GM13976 (cell line): ENCODE results near the gene PPARD.
"Not testable (repeated sequence)": the region's sequence is repeated elsewhere in the genome, so short reads cannot be mapped to it uniquely, and the experiment has no call there.

ENCODE experiments used
- DNase-seq: peaks from one replicate; pipeline ENCODE4 v3.0.0; 2012; ENCODE audit warnings: low spot score
- CTCF ChIP-seq: IDR thresholded peaks from 2 replicates; pipeline ENCODE4 v1.5.1; 2012; ENCODE audit warnings: borderline replicate concordance, mild to moderate bottlenecking; ENCODE audit not compliant: insufficient read depth; ENCODE audit errors: extremely low read depth, missing control alignments, control extremely low read depth
- in situ Hi-C: fragments of 300-500 bp; cut with MboI; formaldehyde crosslinking; loops from one replicate; pipeline ENCODE4 v1.12.0; 2022; ENCODE audit warnings: low sequenced_read_pairs, mixed read lengths, inconsistent platforms; ENCODE audit not compliant: unreplicated experiment

The PPARD gene

DNA sequence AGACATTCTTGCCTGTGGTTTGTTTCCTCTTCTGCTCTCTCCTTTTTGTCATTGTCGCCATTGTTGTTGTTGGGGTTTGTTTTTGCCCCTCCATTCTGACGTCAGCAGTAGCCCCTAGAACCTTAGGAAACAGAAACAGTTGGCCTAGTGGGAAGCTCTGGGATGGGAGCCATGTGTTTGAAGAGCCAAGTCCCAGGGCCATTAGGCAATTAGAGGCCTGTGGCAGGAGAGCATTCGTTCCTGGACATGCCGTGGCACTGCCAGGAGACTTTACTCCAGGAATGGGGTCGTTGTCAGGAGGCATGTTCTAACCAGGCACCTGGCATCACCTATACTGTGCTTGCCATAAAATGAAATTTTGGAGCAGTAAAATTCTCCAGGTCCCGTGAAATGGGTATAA, 39.7 kb downstream of the PPARD start:
- in situ Hi-C loops = no loop called here
- no peak for DNase-seq
- no peak for TF ChIP-seq CTCF

- no peak for DNase-seq
- no peak for TF ChIP-seq CTCF
- in situ Hi-C loops = no loop called here
These were observed 43.3 kb downstream of the PPARD start for GRCh38 chr6:35385457-35386202.

DNA sequence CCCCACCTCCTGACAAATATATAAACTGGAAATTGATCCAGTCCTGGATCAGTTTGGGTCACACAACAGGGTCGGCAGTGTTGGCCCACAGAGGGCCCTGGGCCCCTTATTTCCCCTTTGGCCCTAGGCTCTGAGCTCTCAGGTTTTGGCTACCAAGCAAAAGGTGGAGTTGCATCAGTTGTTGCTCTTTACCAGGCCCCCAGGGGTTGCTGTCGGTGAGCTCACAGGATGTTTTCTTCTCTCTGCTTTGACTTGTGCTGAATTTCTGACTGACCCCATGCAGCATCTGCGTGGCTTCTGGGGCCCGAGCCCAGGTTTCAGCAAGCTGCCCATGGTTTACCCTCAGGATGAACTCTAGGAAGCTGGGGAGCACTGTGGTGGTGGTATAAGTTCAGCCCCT, 44.6 kb downstream of the PPARD start:
- in situ Hi-C loops = no loop called here
- no peak for DNase-seq
- no peak for TF ChIP-seq CTCF

GRCh38 chr6:35388030-35388429, 45.7 kb downstream of the PPARD start:
- TF ChIP-seq CTCF = no peak
- peak; percentile 33 for DNase-seq
- in situ Hi-C loops = no loop called here

DNA sequence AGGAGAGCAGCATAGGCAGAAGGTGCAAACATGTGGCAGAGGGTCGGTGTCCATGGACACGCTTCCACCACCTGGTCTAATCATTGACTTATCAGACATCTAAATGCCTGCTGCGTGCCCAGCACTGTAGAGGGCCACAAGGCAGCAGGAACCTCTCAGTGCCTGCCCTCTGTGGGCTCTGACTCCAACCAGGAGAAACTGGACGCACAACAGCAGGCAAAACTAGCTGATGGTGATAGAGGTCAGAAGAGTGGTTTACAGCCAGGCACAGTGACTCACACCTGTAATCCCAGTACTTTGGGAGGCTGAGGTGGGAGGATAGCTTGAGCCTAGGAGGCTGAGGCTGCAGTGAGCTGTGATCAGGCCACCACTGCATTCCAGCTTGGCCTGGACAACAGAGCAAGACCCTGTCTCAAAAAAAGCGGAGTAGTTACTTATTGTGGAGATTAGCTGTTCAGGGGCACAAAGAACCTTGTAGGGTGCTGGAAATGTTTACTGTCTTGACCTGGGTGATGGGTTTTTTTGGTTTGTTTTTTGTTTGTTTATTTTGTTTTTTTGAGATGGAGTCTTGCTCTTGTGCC, 46.5 kb downstream of the PPARD start:
- TF ChIP-seq CTCF = no peak
- in situ Hi-C loops = no loop called here
- no peak for DNase-seq

DNA sequence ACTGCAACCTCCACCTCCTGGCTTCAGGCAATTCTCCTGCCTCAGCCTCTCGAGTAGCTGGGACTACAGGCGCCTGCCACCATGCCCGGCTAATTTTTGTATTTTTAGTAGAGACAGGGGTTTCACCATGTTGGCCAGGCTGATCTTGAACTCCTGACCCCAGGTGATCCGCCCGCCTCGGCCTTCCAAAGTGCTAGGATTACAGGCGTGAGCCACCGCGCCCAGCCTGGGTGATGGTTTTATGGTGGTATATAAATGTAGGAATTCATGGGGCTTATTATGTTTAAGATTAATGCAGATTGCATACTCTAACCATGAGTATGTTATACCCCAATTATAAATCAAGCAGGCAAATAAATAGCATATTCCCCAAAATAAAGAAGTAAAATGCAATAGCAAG, 47.0 kb downstream of the PPARD start:
- DNase-seq, in situ Hi-C loops: not testable (repeated sequence)

DNA sequence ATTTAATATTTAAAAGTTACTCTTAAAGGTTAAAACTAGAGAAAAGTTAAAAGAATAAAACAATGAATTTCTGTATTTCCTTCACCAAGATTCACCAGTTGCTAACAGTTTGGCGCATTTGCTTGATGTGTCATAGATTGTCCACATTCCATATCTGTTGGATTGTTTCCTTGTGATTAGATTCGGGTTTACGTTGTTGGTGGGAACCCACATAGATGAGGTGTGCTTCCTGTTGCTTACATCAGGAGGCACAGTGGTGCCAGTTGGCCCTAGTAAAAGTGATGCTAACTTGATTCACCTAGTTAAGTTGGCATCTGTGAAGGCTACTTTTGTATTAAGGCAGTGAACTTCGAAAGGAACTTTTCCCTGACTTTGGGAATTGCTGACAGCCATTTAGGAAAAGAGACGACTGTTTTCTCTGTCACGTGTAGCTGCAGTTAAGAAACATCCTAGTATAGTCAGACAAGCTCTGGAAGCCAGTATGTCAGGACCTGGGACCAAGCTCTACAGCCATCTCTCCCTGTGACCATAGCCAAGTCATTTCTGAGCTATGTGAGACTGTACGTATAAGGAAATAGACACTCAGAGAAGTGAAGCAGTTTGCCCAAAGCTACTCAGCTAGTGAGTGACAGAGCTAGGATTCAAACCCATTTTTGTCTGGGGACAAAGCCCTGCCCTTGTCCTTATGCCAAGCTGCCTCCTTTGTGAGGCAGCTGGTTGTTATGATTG, 49.0 kb downstream of the PPARD start:
- TF ChIP-seq CTCF = no peak
- in situ Hi-C loops = no loop called here
- DNase-seq = no peak
